Measurements from ENCODE around the gene POU2F2.
A peak's percentile ranks its signal among the peaks of the same experiment; 100 is the strongest.

POU2F2 gene

GRCh38 chr19:42126574-42126973, 5.7 kb downstream of the POU2F2 start:
- no peak for DNase-seq (ENCODE audit: low read depth in 2 of 2, low spot score in 1 of 2)

- DNase-seq (ENCODE audit: low read depth in 2 of 2, low spot score in 1 of 2) = no peak
Observed at GRCh38 chr19:42125536-42125935, 6.7 kb downstream of the POU2F2 start.

GRCh38 chr19:42124386-42124901, 7.8 kb downstream of the POU2F2 start:
- no peak for DNase-seq (ENCODE audit: low read depth in 2 of 2, low spot score in 1 of 2)

GRCh38 chr19:42123765-42124164, 8.5 kb downstream of the POU2F2 start:
- no peak for DNase-seq (ENCODE audit: low read depth in 2 of 2, low spot score in 1 of 2)

- peak in 1 of 2 donors; percentile 31 for DNase-seq (ENCODE audit: low read depth in 2 of 2, low spot score in 1 of 2)
Observed at GRCh38 chr19:42122691-42123607, 9.3 kb downstream of the POU2F2 start.

- peak; percentile 30 to 56 for DNase-seq (ENCODE audit: low read depth in 2 of 2, low spot score in 1 of 2)
Observed at GRCh38 chr19:42121656-42122069, 10.6 kb downstream of the POU2F2 start.

- DNase-seq (ENCODE audit: low read depth in 2 of 2, low spot score in 1 of 2) = no peak
Observed at GRCh38 chr19:42121036-42121621, 11.1 kb downstream of the POU2F2 start.

- DNase-seq (ENCODE audit: low read depth in 2 of 2, low spot score in 1 of 2) = no peak
Observed at GRCh38 chr19:42120276-42120980, 11.8 kb downstream of the POU2F2 start.

GRCh38 chr19:42117076-42117475, 15.2 kb downstream of the POU2F2 start:
- DNase-seq (ENCODE audit: low read depth in 2 of 2, low spot score in 1 of 2) = no peak

- DNase-seq (ENCODE audit: low read depth in 2 of 2, low spot score in 1 of 2) = no peak
Observed at GRCh38 chr19:42116308-42117075, 15.8 kb downstream of the POU2F2 start.

GRCh38 chr19:42115705-42116104, 16.5 kb downstream of the POU2F2 start:
- DNase-seq (ENCODE audit: low read depth in 2 of 2, low spot score in 1 of 2) = no peak

- DNase-seq (ENCODE audit: low read depth in 2 of 2, low spot score in 1 of 2) = no peak
Observed at GRCh38 chr19:42115219-42115618, 17.0 kb downstream of the POU2F2 start.

GRCh38 chr19:42114412-42114811, 17.8 kb downstream of the POU2F2 start:
- DNase-seq (ENCODE audit: low read depth in 2 of 2, low spot score in 1 of 2) = no peak

- DNase-seq (ENCODE audit: low read depth in 2 of 2, low spot score in 1 of 2) = no peak
Observed at GRCh38 chr19:42113641-42114348, 18.5 kb downstream of the POU2F2 start.

- no peak for DNase-seq (ENCODE audit: low read depth in 2 of 2, low spot score in 1 of 2)
Observed at GRCh38 chr19:42111811-42112210, 20.4 kb downstream of the POU2F2 start.

- DNase-seq (ENCODE audit: low read depth in 2 of 2, low spot score in 1 of 2) = no peak
Observed at GRCh38 chr19:42111384-42111783, 20.9 kb downstream of the POU2F2 start.

GRCh38 chr19:42110658-42111057, 21.6 kb downstream of the POU2F2 start:
- no peak for DNase-seq (ENCODE audit: low read depth in 2 of 2, low spot score in 1 of 2)

- DNase-seq (ENCODE audit: low read depth in 2 of 2, low spot score in 1 of 2) = no peak
Observed at GRCh38 chr19:42109896-42110295, 22.4 kb downstream of the POU2F2 start.

GRCh38 chr19:42108527-42109389, 23.5 kb downstream of the POU2F2 start:
- DNase-seq (ENCODE audit: low read depth in 2 of 2, low spot score in 1 of 2) = peak; percentile 78 to 82
